HEK293 (cell line): Measurements from ENCODE around the gene KCNK6.
A peak's percentile ranks its signal among the peaks of the same experiment; 100 is the strongest.

Experiments
- CTCF ChIA-PET: fragments of 350-600 bp; formaldehyde crosslinking; extraction: SDS; loops from one replicate; lab custom pipeline; 2021; ENCODE audit warnings: antibody characterized with exemption; lab: Yijun Ruan, JAX
- POLR2A ChIA-PET: fragments of 300-600 bp; formaldehyde crosslinking; extraction: SDS; loops from one replicate; lab custom pipeline; 2020; ENCODE audit warnings: antibody characterized with exemption, inconsistent platforms; lab: Yijun Ruan, JAX
- H3K27ac ChIP-seq: fragments of 200-500 bp; sonication (Bioruptor generic); 2 replicates; pipeline ENCODE4 v1.5.1; 2014; ENCODE audit warnings: low read depth, low read length, control low read depth, inconsistent platforms; ENCODE audit errors: extremely low read depth
- H3K36me3 ChIP-seq, 2 experiments: fragments of 200-500 bp in 1 of 2; sonication (Bioruptor generic) in 1 of 2; 1 replicate in 1 of 2; 2 replicates in 1 of 2; pipeline ENCODE4 v1.5.1; 2014 to 2017; ENCODE audit warnings: inconsistent platforms in 2 of 2, low read length in 2 of 2; ENCODE audit not compliant: control insufficient read depth in 2 of 2, insufficient read depth in 1 of 2
- H3K4me1 ChIP-seq: fragments of 200-500 bp; sonication (Bioruptor generic); 2 replicates; pipeline ENCODE4 v1.5.1; 2014; ENCODE audit warnings: mild to moderate bottlenecking, low read length, inconsistent platforms; ENCODE audit not compliant: control insufficient read depth, insufficient read depth
- H3K4me3 ChIP-seq: 2 replicates; pipeline ENCODE4 v1.5.1; 2011; ENCODE audit warnings: low read depth, mild to moderate bottlenecking, control low read depth, low read length, moderate library complexity
- H3K9me3 ChIP-seq: fragments of 200-500 bp; sonication (Bioruptor generic); 2 replicates; pipeline ENCODE4 v1.5.1; 2014; ENCODE audit warnings: low read depth, low read length, inconsistent platforms; ENCODE audit not compliant: control insufficient read depth, insufficient read depth
- CTCF ChIP-seq: fragments of 450-650 bp; formaldehyde crosslinking; IDR thresholded peaks from 2 replicates; pipeline ENCODE4 v1.5.1; 2016; ENCODE audit warnings: missing biosample characterization, missing genetic modification characterization
- EGR2 ChIP-seq: fragments of 450-650 bp; formaldehyde crosslinking; IDR thresholded peaks from 2 replicates; pipeline ENCODE4 v1.5.1; 2016; ENCODE audit warnings: low read depth, missing biosample characterization, missing genetic modification characterization
- KLF10 ChIP-seq: fragments of 450-650 bp; IDR thresholded peaks from 2 replicates; pipeline ENCODE4 v1.5.1; 2018; ENCODE audit warnings: missing biosample characterization, mild to moderate bottlenecking, missing genetic modification characterization
- PRDM10 ChIP-seq: fragments of 450-650 bp; formaldehyde crosslinking; IDR thresholded peaks from 2 replicates; pipeline ENCODE4 v1.5.1; 2016; ENCODE audit warnings: missing biosample characterization, missing genetic modification characterization
- SALL2 ChIP-seq: fragments of 450-650 bp; formaldehyde crosslinking; IDR thresholded peaks from 2 replicates; pipeline ENCODE4 v1.5.0; 2017; ENCODE audit warnings: missing biosample characterization, mild to moderate bottlenecking, missing genetic modification characterization, borderline replicate concordance
- ZBTB17 ChIP-seq: fragments of 450-650 bp; formaldehyde crosslinking; IDR thresholded peaks from 2 replicates; pipeline ENCODE4 v1.5.1; 2016; ENCODE audit warnings: missing biosample characterization, missing genetic modification characterization
- ZBTB6 ChIP-seq: fragments of 450-650 bp; formaldehyde crosslinking; IDR thresholded peaks from 2 replicates; pipeline ENCODE4 v1.5.1; 2017; ENCODE audit warnings: missing biosample characterization, missing genetic modification characterization
- ZBTB7A ChIP-seq: fragments of 450-650 bp; formaldehyde crosslinking; IDR thresholded peaks from 2 replicates; pipeline ENCODE4 v1.5.1; 2016; ENCODE audit warnings: low read depth, missing biosample characterization, missing genetic modification characterization
- ZEB2 ChIP-seq: fragments of 450-650 bp; formaldehyde crosslinking; IDR thresholded peaks from 2 replicates; pipeline ENCODE4 v1.5.1; 2016; ENCODE audit warnings: missing biosample characterization, missing genetic modification characterization
- ZFHX2 ChIP-seq: fragments of 450-650 bp; formaldehyde crosslinking; conservative IDR thresholded peaks from 2 replicates; pipeline ENCODE4 v1.5.1; 2016; ENCODE audit warnings: missing biosample characterization, missing genetic modification characterization
- ZNF121 ChIP-seq: fragments of 450-650 bp; formaldehyde crosslinking; IDR thresholded peaks from 2 replicates; pipeline ENCODE4 v1.5.1; 2016; ENCODE audit warnings: missing biosample characterization, missing genetic modification characterization
- ZNF223 ChIP-seq: fragments of 450-650 bp; formaldehyde crosslinking; IDR thresholded peaks from 2 replicates; pipeline ENCODE4 v1.5.1; 2016; ENCODE audit warnings: missing biosample characterization, missing genetic modification characterization
- ZNF24 ChIP-seq: fragments of 450-650 bp; formaldehyde crosslinking; IDR thresholded peaks from 2 replicates; pipeline ENCODE4 v1.5.1; 2016; ENCODE audit warnings: missing biosample characterization, missing genetic modification characterization
- ZNF280D ChIP-seq: fragments of 450-650 bp; formaldehyde crosslinking; IDR thresholded peaks from 2 replicates; pipeline ENCODE4 v1.5.1; 2016; ENCODE audit warnings: missing biosample characterization, missing genetic modification characterization
- ZNF324 ChIP-seq: fragments of 450-650 bp; formaldehyde crosslinking; IDR thresholded peaks from 2 replicates; pipeline ENCODE4 v1.5.1; 2016; ENCODE audit warnings: missing biosample characterization, missing genetic modification characterization
- ZNF366 ChIP-seq: fragments of 450-650 bp; formaldehyde crosslinking; conservative IDR thresholded peaks from 2 replicates; pipeline ENCODE4 v1.5.1; 2016; ENCODE audit warnings: missing biosample characterization, missing genetic modification characterization
- ZNF658 ChIP-seq: fragments of 450-650 bp; formaldehyde crosslinking; IDR thresholded peaks from 2 replicates; pipeline ENCODE4; 2016; ENCODE audit warnings: missing biosample characterization, missing genetic modification characterization
- ZSCAN23 ChIP-seq: fragments of 450-650 bp; formaldehyde crosslinking; IDR thresholded peaks from 2 replicates; pipeline ENCODE4 v1.5.1; 2016; ENCODE audit warnings: missing biosample characterization, missing genetic modification characterization

Gene KCNK6

GRCh38 chr19:38310279-38310670, 9.4 kb upstream of the KCNK6 start:
- Histone ChIP-seq H3K36me3 (peaks cover 13 to 20% of the 10 kb centered on the region in 2 experiments; a peak in 2 of 3 replicates), H3K4me3 (no peak overlapping the region), H3K9me3 (no peaks in the 10 kb centered on the region), H3K27ac (no peak overlapping the region), H3K4me1 (peaks cover 4% of the 10 kb centered on the region)
- TF ChIP-seq ZNF24 (tag by site-specific recombination) (no peak), EGR2 (peak; percentile 85), ZEB2 (tag by site-specific recombination) (no peak), ZNF223 (no peak), ZSCAN23 (tag by site-specific recombination) (no peak), ZBTB17 (tag by site-specific recombination) (peak; percentile 94), ZNF658 (tag by site-specific recombination) (0 out of 2 replicates have a peak, but pooled peaks have one; percentile 39), SALL2 (tag by site-specific recombination) (0 out of 2 replicates have a peak, but pooled peaks have one; percentile 14), ZNF366 (tag by site-specific recombination) (peak; percentile 97), ZFHX2 (tag by site-specific recombination) (peak; percentile 57)
- ChIA-PET POLR2A (interaction anchor here (0.7 to 1.6 kb wide), 2 partner anchors 47 to 78 kb away, joined by 3 to 6 read pairs; partner anchors contain the start of gene SPINT2), CTCF (interaction anchor here (0.6 to 1.6 kb wide), 5 partner anchors 14 to 107 kb away, joined by 3 to 4 read pairs (median 3); no protein-coding TSS in a partner anchor)

GRCh38 chr19:38310986-38311385, 8.7 kb upstream of the KCNK6 start:
- no peak overlapping the region for H3K4me3 ChIP-seq
- H3K4me1 ChIP-seq, result peaks cover 4% of the 10 kb centered on the region; the same call in 1 of the 2 replicates
- H3K27ac ChIP-seq, result no peak overlapping the region
- TF ChIP-seq ZNF121 (tag by site-specific recombination), result peak; percentile 95
- no peak for TF ChIP-seq KLF10 (tag by site-specific recombination)
- ChIA-PET POLR2A (interaction anchor here (0.7 to 1.6 kb wide), 3 partner anchors 47 to 77 kb away, joined by 3 to 10 read pairs (median 6); partner anchors contain the start of genes PSMD8 and SPINT2), CTCF (interaction anchor here (0.8 to 1.4 kb wide), 2 partner anchors 25 to 84 kb away, joined by 3 read pairs; no protein-coding TSS in a partner anchor)
- no peaks in the 10 kb centered on the region for H3K9me3 ChIP-seq
- H3K36me3 ChIP-seq, result peaks cover 10 to 20% of the 10 kb centered on the region in 2 experiments; a peak in 2 of 3 replicates

GRCh38 chr19:38315657-38316476, 3.8 kb upstream of the KCNK6 start, which contains the start of gene YIF1B:
Gene YIF1B (minus strand): TSS chr19:38315947. CDS start chr19:38315917, 30 bp downstream.
- Histone ChIP-seq H3K4me1 (peaks cover 12% of the 10 kb centered on the region), H3K4me3 (peak within 1 kb of the TSS; percentile 52), H3K36me3 (no peaks in the 10 kb centered on the region; a peak in 1 of 3 replicates), H3K9me3 (no peaks in the 10 kb centered on the region), H3K27ac (peak within 1 kb of the TSS; percentile 57)
- CTCF ChIA-PET, result no interaction called here
- POLR2A ChIA-PET, result no interaction called here
- TF ChIP-seq ZBTB6 (tag by site-specific recombination) (peak; percentile 82; the same call in 1 of the 2 replicates), CTCF (peak; percentile 30; the same call in 1 of the 2 replicates), ZNF324 (tag by site-specific recombination) (no peak), ZFHX2 (tag by site-specific recombination) (peak; percentile 71), PRDM10 (tag by site-specific recombination) (peak; percentile 93), ZBTB7A (tag by site-specific recombination) (peak; percentile 41; the same call in 1 of the 2 replicates), ZNF280D (tag by site-specific recombination) (peak; percentile 72; the same call in 1 of the 2 replicates), EGR2 (peak; percentile 54; the same call in 1 of the 2 replicates)
